Measurements from ENCODE around the gene KAT8.

Gene KAT8

GRCh38 chr16:31073142-31073969 lies 44.1 kb upstream of the KAT8 start (continued):
- TF ChIP-seq, protein P1, sequence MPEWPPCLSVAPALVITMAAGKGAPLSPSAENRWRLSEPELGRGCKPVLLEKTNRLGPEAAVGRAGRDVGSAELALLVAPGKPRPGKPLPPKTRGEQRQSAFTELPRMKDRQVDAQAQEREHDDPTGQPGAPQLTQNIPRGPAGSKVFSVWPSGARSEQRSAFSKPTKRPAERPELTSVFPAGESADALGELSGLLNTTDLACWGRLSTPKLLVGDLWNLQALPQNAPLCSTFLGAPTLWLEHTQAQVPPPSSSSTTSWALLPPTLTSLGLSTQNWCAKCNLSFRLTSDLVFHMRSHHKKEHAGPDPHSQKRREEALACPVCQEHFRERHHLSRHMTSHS (tag by site-specific recombination; IDR thresholded peaks at IDR 0.05): no peak
- TF ChIP-seq, protein P2, sequence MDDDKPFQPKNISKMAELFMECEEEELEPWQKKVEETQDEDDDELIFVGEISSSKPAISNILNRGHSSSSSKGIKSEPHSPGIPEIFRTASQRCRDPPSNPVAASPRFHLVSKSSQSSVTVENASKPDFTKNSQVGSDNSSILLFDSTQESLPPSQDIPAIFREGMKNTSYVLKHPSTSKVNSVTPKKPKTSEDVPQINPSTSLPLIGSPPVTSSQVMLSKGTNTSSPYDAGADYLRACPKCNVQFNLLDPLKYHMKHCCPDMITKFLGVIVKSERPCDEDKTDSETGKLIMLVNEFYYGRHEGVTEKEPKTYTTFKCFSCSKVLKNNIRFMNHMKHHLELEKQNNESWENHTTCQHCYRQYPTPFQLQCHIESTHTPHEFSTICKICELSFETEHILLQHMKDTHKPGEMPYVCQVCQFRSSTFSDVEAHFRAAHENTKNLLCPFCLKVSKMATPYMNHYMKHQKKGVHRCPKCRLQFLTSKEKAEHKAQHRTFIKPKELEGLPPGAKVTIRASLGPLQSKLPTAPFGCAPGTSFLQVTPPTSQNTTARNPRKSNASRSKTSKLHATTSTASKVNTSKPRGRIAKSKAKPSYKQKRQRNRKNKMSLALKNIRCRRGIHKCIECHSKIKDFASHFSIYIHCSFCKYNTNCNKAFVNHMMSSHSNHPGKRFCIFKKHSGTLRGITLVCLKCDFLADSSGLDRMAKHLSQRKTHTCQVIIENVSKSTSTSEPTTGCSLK (tag by site-specific recombination; IDR thresholded peaks at IDR 0.05): no peak
- TF ChIP-seq, protein P3, sequence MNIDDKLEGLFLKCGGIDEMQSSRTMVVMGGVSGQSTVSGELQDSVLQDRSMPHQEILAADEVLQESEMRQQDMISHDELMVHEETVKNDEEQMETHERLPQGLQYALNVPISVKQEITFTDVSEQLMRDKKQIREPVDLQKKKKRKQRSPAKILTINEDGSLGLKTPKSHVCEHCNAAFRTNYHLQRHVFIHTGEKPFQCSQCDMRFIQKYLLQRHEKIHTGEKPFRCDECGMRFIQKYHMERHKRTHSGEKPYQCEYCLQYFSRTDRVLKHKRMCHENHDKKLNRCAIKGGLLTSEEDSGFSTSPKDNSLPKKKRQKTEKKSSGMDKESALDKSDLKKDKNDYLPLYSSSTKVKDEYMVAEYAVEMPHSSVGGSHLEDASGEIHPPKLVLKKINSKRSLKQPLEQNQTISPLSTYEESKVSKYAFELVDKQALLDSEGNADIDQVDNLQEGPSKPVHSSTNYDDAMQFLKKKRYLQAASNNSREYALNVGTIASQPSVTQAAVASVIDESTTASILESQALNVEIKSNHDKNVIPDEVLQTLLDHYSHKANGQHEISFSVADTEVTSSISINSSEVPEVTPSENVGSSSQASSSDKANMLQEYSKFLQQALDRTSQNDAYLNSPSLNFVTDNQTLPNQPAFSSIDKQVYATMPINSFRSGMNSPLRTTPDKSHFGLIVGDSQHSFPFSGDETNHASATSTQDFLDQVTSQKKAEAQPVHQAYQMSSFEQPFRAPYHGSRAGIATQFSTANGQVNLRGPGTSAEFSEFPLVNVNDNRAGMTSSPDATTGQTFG (tag by site-specific recombination; IDR thresholded peaks at IDR 0.05; ENCODE audit: borderline replicate concordance): peak; percentile 82; the same call in 1 of the 2 replicates
- TF ChIP-seq ZNF354C (tag by site-specific recombination; IDR thresholded peaks at IDR 0.05; ENCODE audit: borderline replicate concordance, low read depth) (no peak), REPIN1 (tag by site-specific recombination; IDR thresholded peaks at IDR 0.05; ENCODE audit: low read depth) (no peak), ZFP41 (tag by site-specific recombination; IDR thresholded peaks at IDR 0.05; ENCODE audit: borderline replicate concordance) (no peak), ZNF23 (tag by site-specific recombination; IDR thresholded peaks at IDR 0.05; ENCODE audit: borderline replicate concordance) (no peak), ZNF324 (tag by site-specific recombination; IDR thresholded peaks at IDR 0.05) (peak; percentile 95; the same call in 1 of the 2 replicates), ZNF248 (tag by site-specific recombination; IDR thresholded peaks at IDR 0.05) (no peak), ZNF2 (tag by site-specific recombination; IDR thresholded peaks at IDR 0.05) (no peak), HIC1 (tag by site-specific recombination; IDR thresholded peaks at IDR 0.05) (no peak), SCRT1 (tag by site-specific recombination; IDR thresholded peaks at IDR 0.05; ENCODE audit: borderline replicate concordance) (no peak), TRIM28 (IDR thresholded peaks at IDR 0.05; ENCODE audit: borderline replicate concordance, low read length) (no peak), ZNF560 (tag by site-specific recombination; IDR thresholded peaks at IDR 0.05; ENCODE audit: borderline replicate concordance) (no peak), ZNF302 (tag by site-specific recombination; IDR thresholded peaks at IDR 0.05; ENCODE audit: low read depth) (no peak), HOXD13 (CRISPR knock-in tag; IDR thresholded peaks at IDR 0.05; ENCODE audit: borderline replicate concordance) (no peak), ZNF423 (tag by site-specific recombination; IDR thresholded peaks at IDR 0.05) (no peak), ZNF239 (tag by site-specific recombination; IDR thresholded peaks at IDR 0.05) (no peak), ZNF146 (tag by site-specific recombination; IDR thresholded peaks at IDR 0.05) (peak; percentile 23; the same call in 1 of the 2 replicates), ZNF19 (tag by site-specific recombination; IDR thresholded peaks at IDR 0.05; ENCODE audit: low read depth) (no peak), ZFP3 (tag by site-specific recombination; IDR thresholded peaks at IDR 0.05; ENCODE audit: low read depth) (no peak), ZNF37A (tag by site-specific recombination; IDR thresholded peaks at IDR 0.05) (0 out of 2 replicates have a peak, but pooled peaks have one; percentile 54), ZNF521 (tag by site-specific recombination; IDR thresholded peaks at IDR 0.05) (no peak), ZNF426 (tag by site-specific recombination; IDR thresholded peaks at IDR 0.05) (no peak), ZBTB1 (tag by site-specific recombination; IDR thresholded peaks at IDR 0.05) (no peak), ZNF433 (tag by site-specific recombination; IDR thresholded peaks at IDR 0.05; ENCODE audit: low read depth) (no peak), ZNF830 (tag by site-specific recombination; IDR thresholded peaks at IDR 0.05; ENCODE audit: low read depth) (no peak)
- TF ChIP-seq, protein P4, sequence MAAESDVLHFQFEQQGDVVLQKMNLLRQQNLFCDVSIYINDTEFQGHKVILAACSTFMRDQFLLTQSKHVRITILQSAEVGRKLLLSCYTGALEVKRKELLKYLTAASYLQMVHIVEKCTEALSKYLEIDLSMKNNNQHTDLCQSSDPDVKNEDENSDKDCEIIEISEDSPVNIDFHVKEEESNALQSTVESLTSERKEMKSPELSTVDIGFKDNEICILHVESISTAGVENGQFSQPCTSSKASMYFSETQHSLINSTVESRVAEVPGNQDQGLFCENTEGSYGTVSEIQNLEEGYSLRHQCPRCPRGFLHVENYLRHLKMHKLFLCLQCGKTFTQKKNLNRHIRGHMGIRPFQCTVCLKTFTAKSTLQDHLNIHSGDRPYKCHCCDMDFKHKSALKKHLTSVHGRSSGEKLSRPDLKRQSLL (tag by site-specific recombination; IDR thresholded peaks at IDR 0.05): peak; percentile 50; the same call in 1 of the 2 replicates

Measured in HEK293 (cell line).